ENCODE results near the gene TPO.

TPO gene

DNA sequence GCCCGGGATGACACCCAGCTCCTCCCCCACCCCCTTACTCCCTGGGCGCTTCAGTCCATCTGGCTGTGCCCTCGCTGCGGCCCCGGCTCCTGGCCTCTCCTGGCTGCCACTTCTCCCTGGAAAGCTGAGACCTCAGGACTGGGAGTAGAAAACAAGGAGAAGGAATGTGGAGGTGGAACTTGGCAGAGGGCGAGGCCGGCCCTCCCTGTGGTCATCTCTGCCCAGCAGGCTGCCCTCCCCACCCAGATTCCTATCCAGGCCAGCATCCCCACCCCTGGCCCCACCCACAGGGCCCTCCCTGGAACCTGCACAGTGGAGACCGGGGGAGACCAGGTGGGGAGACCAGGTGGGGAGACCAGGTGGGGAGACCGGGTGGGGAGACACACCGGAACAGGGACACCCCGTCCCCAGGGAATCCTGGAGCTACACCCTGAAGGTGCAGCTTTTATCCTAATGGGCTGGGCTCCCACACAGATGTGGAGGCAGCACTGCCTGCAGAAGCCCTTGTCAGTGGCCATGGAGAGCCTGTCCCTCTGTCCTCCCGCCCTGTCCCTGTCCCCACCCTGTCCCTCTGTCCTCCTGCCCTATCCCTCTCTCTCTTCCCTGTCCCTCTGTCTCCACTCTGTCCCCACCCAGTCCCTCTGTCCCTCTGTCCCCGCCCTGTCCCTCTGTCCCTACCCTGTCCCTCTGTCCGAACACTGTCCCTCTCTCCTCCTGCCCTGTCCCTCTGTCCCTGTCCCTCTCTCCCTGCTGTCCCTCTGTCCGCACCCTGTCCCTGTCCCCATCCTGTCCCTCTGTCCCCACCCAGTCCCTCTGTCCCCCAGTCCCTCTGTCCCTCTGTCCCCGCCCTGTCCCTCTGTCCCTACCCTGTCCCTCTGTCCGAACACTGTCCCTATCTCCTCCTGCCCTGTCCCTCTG lies 173.9 kb downstream of the TPO start:
- TF ChIP-seq CTCF (IDR thresholded peaks at IDR 0.05) (no peak), ZFX (IDR thresholded peaks at IDR 0.05; ENCODE audit: borderline replicate concordance) (no peak)
- no peak overlapping the region for H3K27ac ChIP-seq

GRCh38 chr2:1588051-1588977 lies 175.1 kb downstream of the TPO start:
- no peak overlapping the region for H3K27ac ChIP-seq

GRCh38 chr2:1588978-1589621 lies 175.8 kb downstream of the TPO start:
- no peak for TF ChIP-seq CTCF (IDR thresholded peaks at IDR 0.05)
- TF ChIP-seq ZFX (IDR thresholded peaks at IDR 0.05; ENCODE audit: borderline replicate concordance) = no peak
- H3K27ac ChIP-seq = no peak overlapping the region

More at GRCh38 chr2:1588051-1588977, 175.1 kb downstream of the TPO start:
- TF ChIP-seq ZFX (IDR thresholded peaks at IDR 0.05; ENCODE audit: borderline replicate concordance) = no peak
- TF ChIP-seq CTCF (IDR thresholded peaks at IDR 0.05) = no peak

DNA sequence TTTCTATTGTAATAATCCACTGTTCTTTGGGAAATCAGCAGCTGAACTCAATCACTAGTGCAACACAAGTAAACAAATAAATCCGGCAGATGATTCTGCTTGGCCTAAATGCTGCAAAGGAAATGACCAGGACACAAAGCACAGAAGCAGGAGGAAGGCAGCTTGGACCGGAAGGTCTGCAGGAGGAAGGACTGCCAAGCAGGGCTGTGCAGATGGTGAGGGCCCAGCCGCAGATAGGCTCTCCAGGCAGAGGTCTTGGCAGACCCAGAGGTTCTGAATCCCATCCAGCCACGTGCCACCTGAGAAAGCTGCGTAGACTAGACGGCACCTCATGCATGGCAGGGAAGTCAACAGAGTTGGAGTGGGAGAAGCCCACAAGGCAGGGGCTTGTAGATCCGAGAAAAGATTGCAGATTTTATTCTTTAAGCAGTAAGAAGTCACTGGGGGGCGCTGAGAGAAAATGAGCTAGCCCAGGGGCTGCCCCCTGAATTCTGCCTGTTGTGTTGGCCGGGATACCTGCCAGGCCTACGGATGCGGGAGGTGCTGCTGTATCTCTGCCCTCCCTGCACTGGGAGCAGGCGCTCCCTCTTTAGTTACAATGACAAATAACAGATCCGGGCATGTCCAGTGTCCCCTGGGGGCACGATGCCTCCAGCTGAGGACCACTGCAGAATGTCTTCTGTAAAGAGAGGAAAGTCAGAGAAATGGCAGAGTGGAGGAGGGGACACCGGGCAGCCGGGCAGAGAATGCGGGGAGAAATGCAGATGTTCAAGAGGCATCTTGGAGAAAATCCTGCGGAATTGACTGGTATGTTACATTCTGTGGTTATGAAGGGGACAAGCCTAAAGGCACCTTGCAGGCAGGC lies 177.6 kb downstream of the TPO start:
- H3K27ac ChIP-seq = no peak overlapping the region
- TF ChIP-seq ZFX (IDR thresholded peaks at IDR 0.05; ENCODE audit: borderline replicate concordance) (no peak), CTCF (IDR thresholded peaks at IDR 0.05) (no peak)

GRCh38 chr2:1591461-1591770 lies 178.2 kb downstream of the TPO start:
- no peak overlapping the region for H3K27ac ChIP-seq
- TF ChIP-seq CTCF (IDR thresholded peaks at IDR 0.05) (no peak), ZFX (IDR thresholded peaks at IDR 0.05; ENCODE audit: borderline replicate concordance) (no peak)

Data from 22Rv1 (cell line).